IPS-15b (cell line): ENCODE measurements around the gene CBFA2T2.

Experiments
- H3K27me3 ChIP-seq: one replicate; pipeline ENCODE4 v1.6.1; 2013; ENCODE audit warnings: low read length; ENCODE audit not compliant: control insufficient read depth, insufficient read depth
- H3K36me3 ChIP-seq: one replicate; pipeline ENCODE4 v1.6.1; 2013; ENCODE audit warnings: low read length; ENCODE audit not compliant: control insufficient read depth, insufficient read depth
- H3K4me1 ChIP-seq: one replicate; pipeline ENCODE4 v1.6.1; 2013; ENCODE audit warnings: mild to moderate bottlenecking, low read length; ENCODE audit not compliant: control insufficient read depth, insufficient read depth
- H3K4me3 ChIP-seq: one replicate; pipeline ENCODE4 v1.5.1; 2013; ENCODE audit warnings: low read depth, low read length
- H3K9ac ChIP-seq: one replicate; pipeline ENCODE4 v1.6.1; 2013; ENCODE audit warnings: low read depth, mild to moderate bottlenecking, low read length
- H3K9me3 ChIP-seq: one replicate; pipeline ENCODE4 v1.6.1; 2013; ENCODE audit warnings: mild to moderate bottlenecking, low read length; ENCODE audit not compliant: control insufficient read depth, insufficient read depth

The CBFA2T2 gene

GRCh38 chr20:33654680-33655161 is 164.8 kb downstream of the CBFA2T2 start:
- Histone ChIP-seq H3K4me3 (no peak overlapping the region), H3K36me3 (peaks cover 6% of the 10 kb centered on the region), H3K9me3 (no peaks in the 10 kb centered on the region), H3K4me1 (no peaks in the 10 kb centered on the region), H3K27me3 (no peaks in the 10 kb centered on the region), H3K9ac (no peak overlapping the region)

DNA sequence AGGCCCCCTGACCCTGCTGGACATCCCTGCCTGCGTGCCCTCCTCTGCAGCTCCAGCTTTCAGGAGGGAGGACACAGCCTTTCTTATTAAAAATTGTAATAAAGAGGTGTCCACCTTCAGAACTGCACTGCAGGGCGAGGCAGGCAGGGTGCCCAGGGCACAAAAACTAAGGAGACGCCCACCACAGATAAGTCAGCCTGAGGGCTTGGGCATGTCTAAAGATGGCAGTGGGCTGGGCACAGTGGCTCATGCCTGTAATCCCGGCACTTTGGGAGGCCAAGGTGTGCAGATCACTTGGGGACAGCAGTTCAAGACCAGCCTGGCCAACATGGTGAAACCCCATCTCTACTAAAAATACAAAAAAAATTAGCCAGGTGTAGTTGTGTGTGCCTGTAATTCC is 165.3 kb downstream of the CBFA2T2 start:
- H3K27me3 ChIP-seq: no peaks in the 10 kb centered on the region
- H3K4me1 ChIP-seq: no peaks in the 10 kb centered on the region
- no peaks in the 10 kb centered on the region for H3K9me3 ChIP-seq
- peaks cover 10% of the 10 kb centered on the region for H3K36me3 ChIP-seq
- H3K4me3 ChIP-seq: no peak overlapping the region
- H3K9ac ChIP-seq: no peak overlapping the region

- no peaks in the 10 kb centered on the region for H3K9me3 ChIP-seq
- H3K36me3 ChIP-seq: peaks cover 11% of the 10 kb centered on the region
- H3K9ac ChIP-seq: no peak overlapping the region
- no peak overlapping the region for H3K4me3 ChIP-seq
- H3K27me3 ChIP-seq: no peaks in the 10 kb centered on the region
- no peaks in the 10 kb centered on the region for H3K4me1 ChIP-seq
These were observed 166.3 kb downstream of the CBFA2T2 start for GRCh38 chr20:33656010-33656782.

DNA sequence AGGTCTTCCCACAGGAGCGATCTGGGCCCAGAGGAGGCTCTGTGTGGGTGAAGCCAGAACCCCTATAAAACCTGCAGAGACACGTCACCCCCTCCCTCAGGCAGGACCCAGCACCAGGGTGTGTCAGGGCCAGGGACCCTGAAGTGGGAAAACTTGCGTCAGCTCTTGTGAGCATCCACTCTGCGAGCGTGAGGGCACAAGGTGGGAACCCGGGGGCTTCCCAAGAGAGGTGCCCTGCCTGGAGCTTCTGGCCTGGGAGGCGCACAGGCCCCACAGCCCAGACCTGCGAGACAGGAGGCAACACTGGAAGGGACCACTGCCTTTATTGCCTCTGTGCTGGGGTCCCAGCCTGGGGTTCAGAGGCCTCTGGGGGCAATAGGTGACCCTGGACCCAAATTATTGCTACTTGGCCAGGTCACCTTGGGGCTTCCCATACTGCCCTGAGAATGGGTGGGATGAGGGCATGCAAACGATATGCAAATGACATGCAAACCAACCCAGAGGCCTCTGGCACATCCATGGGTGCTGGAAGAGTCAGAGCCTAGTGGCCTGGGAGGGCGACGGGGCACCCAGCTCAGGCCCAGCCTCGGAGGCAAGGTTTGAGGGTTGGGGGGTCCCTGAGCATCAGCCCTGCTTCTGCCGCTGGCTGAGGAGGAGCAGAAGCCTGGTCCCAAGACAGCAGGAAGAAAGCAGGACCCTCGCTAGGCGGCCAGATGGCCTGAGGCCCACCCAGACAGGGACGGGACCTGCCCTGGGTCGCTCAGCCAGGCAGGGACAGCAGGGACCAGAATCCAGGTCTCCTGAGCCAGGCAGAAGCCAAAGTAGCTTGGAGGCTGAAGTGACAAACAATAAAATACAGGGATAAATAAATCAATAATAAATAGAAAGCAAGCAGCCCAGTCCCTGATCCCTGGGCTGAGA is 167.1 kb downstream of the CBFA2T2 start:
- no peak overlapping the region for H3K4me3 ChIP-seq
- H3K9ac ChIP-seq: no peak overlapping the region
- no peaks in the 10 kb centered on the region for H3K4me1 ChIP-seq
- peaks cover 11% of the 10 kb centered on the region for H3K36me3 ChIP-seq
- no peaks in the 10 kb centered on the region for H3K9me3 ChIP-seq
- no peaks in the 10 kb centered on the region for H3K27me3 ChIP-seq

DNA sequence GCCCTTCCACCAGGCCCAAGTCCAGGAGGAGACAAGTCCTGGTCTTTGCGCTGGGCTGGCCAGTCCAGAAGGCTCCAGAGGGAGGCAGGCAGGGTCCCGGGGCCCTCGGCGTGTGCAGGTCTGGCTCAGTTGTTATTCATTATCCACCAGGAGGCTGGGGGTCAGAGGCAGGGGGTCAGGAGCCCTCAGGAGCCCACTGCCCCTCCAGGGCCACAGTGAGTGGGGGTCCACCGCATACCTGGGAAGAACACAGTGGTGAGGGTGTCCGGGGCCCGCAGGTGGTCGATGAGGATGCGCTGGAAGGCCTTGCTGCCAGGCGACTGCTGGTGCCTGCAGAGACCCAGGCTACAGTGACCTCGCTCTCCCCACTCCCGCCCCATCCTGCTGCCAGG is 167.8 kb downstream of the CBFA2T2 start:
- Histone ChIP-seq H3K27me3 (no peaks in the 10 kb centered on the region), H3K36me3 (peaks cover 11% of the 10 kb centered on the region), H3K9me3 (no peaks in the 10 kb centered on the region), H3K9ac (no peak overlapping the region), H3K4me3 (no peak overlapping the region), H3K4me1 (peaks cover under 1% of the 10 kb centered on the region)

DNA sequence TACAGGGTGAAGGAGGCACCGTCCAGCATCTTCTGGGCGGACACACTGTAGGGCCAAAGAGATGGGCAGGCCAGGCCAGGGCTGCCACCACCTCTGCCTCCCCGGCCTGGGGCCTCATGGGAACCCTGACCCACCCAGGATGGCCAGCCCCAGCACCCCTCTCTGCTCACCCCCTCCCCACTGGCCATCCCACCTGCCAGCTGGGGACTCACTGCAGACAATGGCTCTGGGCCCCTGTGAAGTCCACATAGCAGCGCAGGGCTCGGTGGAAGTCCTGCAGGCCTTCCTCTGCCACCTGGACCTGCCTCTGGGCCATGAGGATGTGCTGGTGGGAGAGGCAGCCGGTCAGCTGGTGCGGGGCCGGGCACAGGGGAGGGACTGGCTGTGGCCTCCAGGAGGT is 168.6 kb downstream of the CBFA2T2 start:
- Histone ChIP-seq H3K9ac (no peak overlapping the region), H3K4me3 (no peak overlapping the region), H3K36me3 (peaks cover 11% of the 10 kb centered on the region), H3K27me3 (no peaks in the 10 kb centered on the region), H3K4me1 (peaks cover 3% of the 10 kb centered on the region), H3K9me3 (no peaks in the 10 kb centered on the region)

GRCh38 chr20:33658929-33659328 is 169.0 kb downstream of the CBFA2T2 start:
- Histone ChIP-seq H3K27me3 (no peaks in the 10 kb centered on the region), H3K4me3 (no peak overlapping the region), H3K9ac (no peak overlapping the region), H3K36me3 (peaks cover 11% of the 10 kb centered on the region), H3K4me1 (peaks cover 3% of the 10 kb centered on the region), H3K9me3 (no peaks in the 10 kb centered on the region)

DNA sequence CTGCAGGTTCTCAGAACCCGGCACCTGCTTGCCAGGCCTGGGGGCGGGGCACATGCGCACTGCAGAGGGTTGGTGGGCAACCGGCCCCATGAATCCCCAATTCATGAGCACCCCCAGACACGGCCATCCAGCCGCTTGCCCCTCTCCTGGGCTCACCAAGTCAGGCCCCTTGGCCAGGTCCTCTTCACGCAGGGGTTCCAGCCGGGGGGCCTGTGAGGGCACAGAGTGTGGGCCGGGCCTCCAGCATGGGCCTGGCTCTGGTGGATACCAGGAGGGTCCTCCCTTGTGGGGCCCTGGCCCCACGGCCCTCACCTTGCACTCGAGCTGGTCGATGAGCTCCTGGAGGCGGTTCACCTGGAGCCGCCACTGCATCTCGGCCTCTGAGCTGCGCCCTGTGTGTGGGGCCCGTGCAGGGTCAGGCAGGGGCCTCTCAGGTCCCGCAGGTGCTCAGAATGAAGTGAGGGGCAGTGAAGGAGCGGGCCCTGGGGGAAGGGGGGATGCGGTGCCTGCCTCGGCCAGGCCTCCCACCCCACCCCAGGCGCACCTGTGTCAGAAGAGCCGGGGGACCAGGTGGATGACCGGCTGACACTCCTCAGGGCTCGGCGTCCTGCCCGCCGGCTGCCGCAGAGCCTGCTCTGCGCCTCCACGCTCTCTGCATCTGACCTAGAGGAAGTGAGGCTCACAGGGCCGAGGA is 169.6 kb downstream of the CBFA2T2 start:
- peaks cover 11% of the 10 kb centered on the region for H3K36me3 ChIP-seq
- H3K27me3 ChIP-seq: no peaks in the 10 kb centered on the region
- peaks cover 3% of the 10 kb centered on the region for H3K4me1 ChIP-seq
- H3K4me3 ChIP-seq: no peak overlapping the region
- H3K9me3 ChIP-seq: no peaks in the 10 kb centered on the region
- H3K9ac ChIP-seq: no peak overlapping the region

DNA sequence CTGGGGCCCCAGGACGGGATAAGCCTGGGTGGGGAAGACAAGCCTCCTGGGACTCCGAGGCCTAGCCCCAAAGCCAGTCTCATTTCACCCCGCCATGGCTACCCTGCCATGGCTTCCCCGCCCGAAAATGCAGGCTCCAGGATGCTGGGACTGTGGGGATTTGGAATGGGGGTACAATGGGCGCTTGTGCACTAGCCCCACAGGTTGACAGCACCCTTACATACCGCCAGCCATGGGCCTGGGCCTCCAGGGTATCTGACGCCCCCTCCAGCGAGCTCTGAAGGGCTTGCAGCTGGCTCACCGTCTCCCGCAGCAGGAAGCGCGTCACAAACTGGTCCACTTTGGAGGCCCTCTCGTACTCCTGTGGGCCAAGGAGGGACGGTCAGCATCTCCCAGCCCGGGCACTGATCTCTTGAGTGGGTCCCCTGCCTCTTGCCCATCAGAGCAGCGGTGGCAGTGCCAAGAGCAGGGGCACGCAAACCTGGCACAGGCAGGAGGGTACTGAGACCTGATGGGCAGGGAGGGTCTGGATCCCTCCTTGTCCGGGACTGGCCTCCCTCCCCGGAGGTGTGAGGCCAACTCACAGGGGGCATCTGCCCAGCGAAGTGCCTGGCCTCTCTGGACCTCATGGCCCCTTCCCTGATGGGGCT is 170.3 kb downstream of the CBFA2T2 start:
- H3K27me3 ChIP-seq: no peaks in the 10 kb centered on the region
- H3K9me3 ChIP-seq: no peaks in the 10 kb centered on the region
- H3K9ac ChIP-seq: no peak overlapping the region
- peaks cover 11% of the 10 kb centered on the region for H3K36me3 ChIP-seq
- H3K4me1 ChIP-seq: peaks cover 3% of the 10 kb centered on the region
- no peak overlapping the region for H3K4me3 ChIP-seq

DNA sequence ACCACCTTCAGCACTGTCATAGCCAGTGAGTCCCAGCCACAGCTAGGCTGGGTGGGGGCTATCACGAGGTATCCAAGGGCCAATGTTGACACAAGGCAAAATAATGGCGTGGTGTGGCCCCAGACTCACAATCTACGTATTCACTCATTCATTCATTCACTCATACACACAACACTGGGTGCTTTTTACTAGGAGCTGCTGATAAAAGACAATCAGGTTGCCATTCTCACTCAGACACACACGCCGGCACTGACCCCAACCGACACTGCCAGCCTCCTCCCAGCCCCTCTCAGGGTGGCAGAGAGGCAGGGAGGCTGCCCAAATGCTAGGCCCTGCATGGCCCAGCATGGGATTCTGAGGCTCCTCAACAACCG is 170.8 kb downstream of the CBFA2T2 start:
- no peaks in the 10 kb centered on the region for H3K27me3 ChIP-seq
- no peaks in the 10 kb centered on the region for H3K9me3 ChIP-seq
- peaks cover 11% of the 10 kb centered on the region for H3K36me3 ChIP-seq
- no peak overlapping the region for H3K9ac ChIP-seq
- H3K4me1 ChIP-seq: peaks cover 3% of the 10 kb centered on the region
- no peak overlapping the region for H3K4me3 ChIP-seq

- peaks cover 11% of the 10 kb centered on the region for H3K36me3 ChIP-seq
- no peaks in the 10 kb centered on the region for H3K9me3 ChIP-seq
- H3K9ac ChIP-seq: peak within 1 kb of the TSS; percentile 83
- H3K4me1 ChIP-seq: peaks cover 6% of the 10 kb centered on the region
- H3K27me3 ChIP-seq: no peaks in the 10 kb centered on the region
- H3K4me3 ChIP-seq: peak within 1 kb of the TSS; percentile 94
These were observed 172.3 kb downstream of the CBFA2T2 start, which contains the start of gene C20orf144 for GRCh38 chr20:33662172-33662571. TSS of gene C20orf144 (plus strand) at chr20:33662327. CDS start at chr20:33662346, 19 bp downstream.
